Prostate gland (tissue), 2 donors: Measurements from ENCODE around the gene SURF1. TPM values are rescaled to one million over a fixed set of nuclear protein-coding genes. Genes with fewer than 3 reads are reported as not detected.

Source experiments
- DNase-seq: peaks from one replicate; pipeline ENCODE4 v3.0.0-alpha.2; 2019; ENCODE audit warnings: low spot score
- H3K27ac ChIP-seq, 2 donors: fragments of 200-600 bp; sonication (generic); 2 replicates each; pipeline ENCODE4 v1.5.1; 2017 to 2019
- H3K27me3 ChIP-seq: fragments of 200-600 bp; sonication (generic); replicated peaks from 2 replicates; pipeline ENCODE4 v1.5.1; 2019; ENCODE audit not compliant: insufficient read depth
- H3K36me3 ChIP-seq, 2 donors: fragments of 200-600 bp; sonication (generic); 1 replicate in 1 of 2; 2 replicates in 1 of 2; pipeline versions ENCODE4 v1.5.1 to v1.8.1; 2017 to 2019
- H3K4me1 ChIP-seq: fragments of 200-600 bp; sonication (generic); replicated peaks from 2 replicates; pipeline ENCODE4 v1.5.1; 2019
- H3K4me3 ChIP-seq, 2 donors: fragments of 200-600 bp; sonication (generic); 2 replicates each; pipeline ENCODE4 v1.5.1; 2017 to 2019
- H3K9me3 ChIP-seq: fragments of 200-600 bp; sonication (generic); 2 replicates; pipeline ENCODE4 v1.5.1; 2017
- POLR2A ChIP-seq: fragments of 450-650 bp; IDR thresholded peaks from one replicate; pipeline ENCODE4 v1.6.1; 2016; ENCODE audit warnings: antibody characterized with exemption, mild to moderate bottlenecking
- POLR2AphosphoS5 ChIP-seq: sonication (generic); formaldehyde crosslinking; IDR thresholded peaks from one replicate; pipeline ENCODE4 v1.6.1; 2017; ENCODE audit warnings: antibody characterized with exemption
- WGBS: methylation state at CpG from one replicate; pipeline ENCODE4 v1.1.5; 2018; 5-methylcytosine and 5-hydroxymethylcytosine counted together
- intact Hi-C: fragments of 100-400 bp; cut with DNase I; formaldehyde crosslinking; loops from one replicate; pipeline ENCODE4 v1.14.2; 2022
- total RNA-seq, 2 donors: library from RNA; depleted of rRNA; stranded (reverse); fragments of >200 nt; gene quantifications; one replicate each; pipeline ENCODE4 v1.1.0, GENCODE V29; 2016
- TF ChIP-seq, protein P1 (sequence below), 4 experiments: fragments of 200-600 bp in 2 of 4; fragments of 450-650 bp in 2 of 4; sonication (generic) in 2 of 4; IDR thresholded peaks; 1 replicate in 3 of 4; 2 replicates in 1 of 4; pipeline ENCODE4 v1.5.1; 2016 to 2019; ENCODE audit warnings: antibody characterized with exemption in 4 of 4, mild to moderate bottlenecking in 2 of 4, moderate library complexity in 2 of 4

Gene SURF1
- total RNA-seq, 2 donors from 2014 or later = 53.3 to 73.8 TPM

DNA sequence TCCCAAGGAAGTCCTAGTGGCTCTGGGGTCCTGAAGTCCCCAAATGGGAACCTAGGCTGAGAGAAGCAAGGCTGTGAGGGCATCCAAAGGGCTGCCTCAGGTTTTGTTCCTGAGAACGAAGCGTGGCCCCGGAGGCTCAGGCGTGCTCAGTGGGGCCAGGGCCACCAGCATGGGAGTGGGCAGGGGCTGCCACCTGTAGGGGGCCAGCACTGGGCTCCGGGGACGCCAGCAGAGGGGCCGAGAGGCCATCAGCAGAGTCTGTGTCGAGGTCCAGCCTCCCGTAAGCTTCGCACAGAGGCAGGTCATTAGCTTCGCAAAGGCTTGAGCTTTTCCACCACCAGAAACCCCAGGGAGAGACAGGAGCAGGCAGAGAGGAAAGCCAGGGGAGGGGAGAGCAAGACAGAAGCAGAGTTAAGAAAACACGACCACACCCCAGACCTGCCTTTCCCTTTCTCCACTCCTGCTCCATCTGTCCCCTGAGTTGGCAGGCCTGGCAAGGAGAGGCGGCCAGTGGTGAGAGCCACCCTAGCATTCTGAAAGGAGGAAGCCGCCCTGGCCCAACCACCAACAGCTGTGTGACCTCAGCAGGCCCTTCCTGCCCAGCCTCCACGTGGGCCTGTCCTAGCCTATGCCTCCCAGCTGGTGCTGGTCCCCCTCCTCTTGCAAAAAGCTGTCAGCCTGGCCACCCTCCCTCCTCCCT, 14.8 kb downstream of the SURF1 start:
- Histone ChIP-seq H3K36me3 (peaks cover 4 to 17% of the 10 kb centered on the region in 2 donors), H3K27ac (no peak overlapping the region), H3K9me3 (no peaks in the 10 kb centered on the region), H3K4me3 (no peak overlapping the region), H3K4me1 (peaks cover 3% of the 10 kb centered on the region), H3K27me3 (no peaks in the 10 kb centered on the region)
- intact Hi-C loops = no loop called here
- WGBS = 85% methylated on average over 14 of the region's 15 CpGs
- TF ChIP-seq POLR2A (no peak), POLR2AphosphoS5 (no peak)
- TF ChIP-seq, protein P1, sequence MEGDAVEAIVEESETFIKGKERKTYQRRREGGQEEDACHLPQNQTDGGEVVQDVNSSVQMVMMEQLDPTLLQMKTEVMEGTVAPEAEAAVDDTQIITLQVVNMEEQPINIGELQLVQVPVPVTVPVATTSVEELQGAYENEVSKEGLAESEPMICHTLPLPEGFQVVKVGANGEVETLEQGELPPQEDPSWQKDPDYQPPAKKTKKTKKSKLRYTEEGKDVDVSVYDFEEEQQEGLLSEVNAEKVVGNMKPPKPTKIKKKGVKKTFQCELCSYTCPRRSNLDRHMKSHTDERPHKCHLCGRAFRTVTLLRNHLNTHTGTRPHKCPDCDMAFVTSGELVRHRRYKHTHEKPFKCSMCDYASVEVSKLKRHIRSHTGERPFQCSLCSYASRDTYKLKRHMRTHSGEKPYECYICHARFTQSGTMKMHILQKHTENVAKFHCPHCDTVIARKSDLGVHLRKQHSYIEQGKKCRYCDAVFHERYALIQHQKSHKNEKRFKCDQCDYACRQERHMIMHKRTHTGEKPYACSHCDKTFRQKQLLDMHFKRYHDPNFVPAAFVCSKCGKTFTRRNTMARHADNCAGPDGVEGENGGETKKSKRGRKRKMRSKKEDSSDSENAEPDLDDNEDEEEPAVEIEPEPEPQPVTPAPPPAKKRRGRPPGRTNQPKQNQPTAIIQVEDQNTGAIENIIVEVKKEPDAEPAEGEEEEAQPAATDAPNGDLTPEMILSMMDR (IDR thresholded peaks at IDR 0.05) = no peak
- no peak for DNase-seq

DNA sequence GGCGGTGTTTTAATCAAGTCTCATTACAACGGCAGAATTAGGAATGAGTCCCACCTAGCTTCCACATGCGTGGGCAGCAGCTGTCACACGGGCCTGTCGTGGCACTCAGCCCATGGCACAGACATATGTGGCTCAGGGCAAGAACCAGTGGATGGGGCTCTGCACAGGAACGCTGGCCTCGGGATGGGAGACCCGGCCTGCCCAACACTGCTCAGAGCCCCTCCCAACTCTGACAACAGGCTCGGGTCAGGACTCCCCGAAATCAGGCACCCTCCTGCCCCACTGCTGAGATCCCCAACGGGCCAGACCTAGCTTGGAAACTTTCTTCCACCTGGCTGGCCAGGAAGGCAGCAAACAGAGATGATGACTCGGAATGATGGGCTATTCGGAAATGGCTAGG, 15.4 kb downstream of the SURF1 start:
- no peak for DNase-seq
- Histone ChIP-seq H3K36me3 (peaks cover 4 to 17% of the 10 kb centered on the region in 2 donors), H3K9me3 (no peaks in the 10 kb centered on the region), H3K4me3 (no peak overlapping the region), H3K4me1 (no peaks in the 10 kb centered on the region), H3K27me3 (no peaks in the 10 kb centered on the region), H3K27ac (no peak overlapping the region)
- TF ChIP-seq POLR2A = no peak
- TF ChIP-seq, protein P1 (IDR thresholded peaks at IDR 0.05) = no peak
- TF ChIP-seq POLR2AphosphoS5 = no peak
- 82% methylated on average over 12 of the region's 13 CpGs for WGBS
- intact Hi-C loops = no loop called here

DNA sequence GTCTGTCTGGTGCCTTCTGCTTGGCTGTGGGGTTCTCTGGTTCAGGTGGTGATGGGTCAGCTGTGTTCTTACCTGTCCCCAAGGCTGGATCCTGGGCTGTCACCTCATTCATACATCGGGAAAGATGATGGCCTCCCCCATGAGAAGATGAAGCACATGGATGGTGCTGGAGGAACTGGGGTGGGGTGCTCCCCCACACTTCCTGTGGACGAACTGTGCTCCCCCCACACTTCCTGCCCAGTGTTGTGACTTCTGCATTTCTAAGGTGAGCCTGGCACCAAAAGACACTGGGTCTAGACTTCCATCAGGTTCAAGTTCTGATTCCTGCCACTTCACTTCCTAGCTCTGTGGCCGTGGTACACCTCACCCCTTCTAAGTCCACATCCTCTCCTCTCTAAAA, 16.0 kb downstream of the SURF1 start:
- no peak for TF ChIP-seq POLR2A
- TF ChIP-seq, protein P1 (IDR thresholded peaks at IDR 0.05) = no peak
- Histone ChIP-seq H3K27ac (no peak overlapping the region), H3K4me3 (no peak overlapping the region), H3K27me3 (no peaks in the 10 kb centered on the region), H3K9me3 (no peaks in the 10 kb centered on the region), H3K36me3 (peaks cover 4 to 17% of the 10 kb centered on the region in 2 donors), H3K4me1 (no peaks in the 10 kb centered on the region)
- DNase-seq = no peak
- WGBS = 75% methylated on average over 3 of the region's 3 CpGs
- intact Hi-C loops = no loop called here

DNA sequence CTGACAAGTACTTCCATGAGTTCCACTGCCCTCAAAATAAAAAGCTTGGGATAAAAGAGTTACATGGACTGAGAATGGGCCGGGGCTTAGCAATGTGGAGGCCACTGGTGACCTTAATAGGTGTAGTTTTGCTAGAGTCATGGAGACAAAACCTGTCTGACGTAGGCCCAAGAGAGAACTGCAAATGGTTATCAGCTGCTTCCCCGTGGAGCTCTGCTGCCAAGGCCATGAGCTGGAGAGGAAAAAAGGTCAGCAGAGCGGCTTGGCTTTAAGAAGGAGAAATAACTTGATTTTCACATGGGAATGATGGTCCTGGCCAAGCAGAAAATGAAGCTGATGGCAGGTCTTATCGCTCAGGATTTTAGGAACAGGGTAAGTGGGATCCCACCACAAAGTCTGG, 16.6 kb downstream of the SURF1 start:
- TF ChIP-seq POLR2AphosphoS5 = no peak
- TF ChIP-seq, protein P1 (IDR thresholded peaks at IDR 0.05) = no peak
- no peak for TF ChIP-seq POLR2A
- no peaks in the 10 kb centered on the region for H3K9me3 ChIP-seq
- intact Hi-C loops = no loop called here
- H3K27ac ChIP-seq = no peak overlapping the region
- peaks cover 4 to 17% of the 10 kb centered on the region in 2 donors for H3K36me3 ChIP-seq
- no peaks in the 10 kb centered on the region for H3K27me3 ChIP-seq
- no peak overlapping the region for H3K4me3 ChIP-seq
- H3K4me1 ChIP-seq = peaks cover 4% of the 10 kb centered on the region
- 87% methylated on average over 5 of the region's 5 CpGs for WGBS
- no peak for DNase-seq
